HG03442 (cell line): Measurements from ENCODE around the gene SH2D3C.
"Not testable (repeated sequence)": the region's sequence is repeated elsewhere in the genome, so short reads cannot be mapped to it uniquely, and the experiment has no call there.

Experiments
- ATAC-seq: cut with Tn5 transposase; IDR thresholded peaks from one replicate; pipeline ENCODE4 v1.9.1; 2021; ENCODE audit warnings: mild to moderate bottlenecking, moderate library complexity; ENCODE audit not compliant: unreplicated experiment

Gene SH2D3C

DNA sequence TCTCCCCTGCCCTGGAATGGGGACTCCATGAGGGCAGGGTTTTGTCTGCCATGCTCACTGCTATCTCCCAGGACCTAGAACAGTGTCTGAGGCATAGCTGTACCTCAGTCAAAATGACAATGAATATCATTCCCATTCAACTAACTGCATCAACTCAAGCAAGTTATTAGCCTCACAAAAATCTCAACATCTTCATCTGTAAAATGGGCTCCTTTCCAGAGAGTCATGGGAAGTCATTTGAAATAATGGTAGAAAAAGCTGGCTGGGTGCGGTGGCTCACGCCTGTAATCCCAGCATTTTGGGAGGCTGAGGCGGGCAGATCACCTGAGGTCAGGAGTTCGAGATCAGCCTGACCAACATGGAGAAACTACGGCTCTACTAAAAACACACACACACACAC lies 9.4 kb downstream of the SH2D3C start:
- ATAC-seq = no peak

GRCh38 chr9:127768698-127769097 lies 9.8 kb downstream of the SH2D3C start:
- ATAC-seq = no peak

DNA sequence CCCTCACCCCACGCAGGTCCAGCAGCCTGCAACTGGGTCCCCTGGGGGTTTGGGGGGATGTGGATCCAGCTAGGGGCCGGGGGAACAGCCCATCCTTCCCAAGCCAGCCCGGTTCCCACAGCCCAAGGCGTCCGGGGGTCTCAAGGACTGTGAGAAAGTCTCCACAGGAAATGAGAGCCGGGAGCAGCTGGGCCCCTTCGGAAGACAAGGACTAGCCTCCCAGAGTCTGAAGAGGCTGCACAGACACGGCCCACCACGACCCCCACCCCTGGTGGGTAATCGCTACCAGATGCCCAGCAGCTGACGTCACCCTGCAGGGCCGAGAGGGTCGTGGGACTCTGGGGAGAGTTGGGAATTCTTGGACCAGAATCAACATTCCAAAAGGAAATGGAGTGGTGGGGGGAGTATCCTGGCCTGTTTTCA lies 10.5 kb downstream of the SH2D3C start:
- no peak for ATAC-seq

GRCh38 chr9:127767410-127767809 lies 11.1 kb downstream of the SH2D3C start:
- no peak for ATAC-seq

DNA sequence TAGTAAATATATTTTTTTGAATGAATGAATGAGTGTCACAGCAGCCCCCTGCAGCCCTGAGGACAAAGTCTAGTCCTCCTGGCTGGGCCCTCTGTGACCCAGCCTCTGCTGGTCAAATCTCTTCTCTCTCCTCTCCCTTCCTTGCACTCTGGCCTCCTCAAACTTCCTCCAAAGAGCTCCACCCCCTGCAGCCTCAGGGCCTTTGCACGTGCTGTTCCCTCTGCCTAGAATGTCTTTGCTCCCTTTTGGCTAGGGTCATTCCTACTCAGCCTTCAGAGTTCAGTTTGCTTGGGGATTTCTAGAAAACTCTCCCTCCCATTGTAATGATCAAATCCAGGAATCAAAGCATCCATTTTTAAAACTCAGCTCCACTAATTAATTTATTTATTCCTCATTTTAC lies 13.0 kb downstream of the SH2D3C start:
- no peak for ATAC-seq

GRCh38 chr9:127763918-127764384 lies 14.5 kb downstream of the SH2D3C start:
- ATAC-seq = no peak

DNA sequence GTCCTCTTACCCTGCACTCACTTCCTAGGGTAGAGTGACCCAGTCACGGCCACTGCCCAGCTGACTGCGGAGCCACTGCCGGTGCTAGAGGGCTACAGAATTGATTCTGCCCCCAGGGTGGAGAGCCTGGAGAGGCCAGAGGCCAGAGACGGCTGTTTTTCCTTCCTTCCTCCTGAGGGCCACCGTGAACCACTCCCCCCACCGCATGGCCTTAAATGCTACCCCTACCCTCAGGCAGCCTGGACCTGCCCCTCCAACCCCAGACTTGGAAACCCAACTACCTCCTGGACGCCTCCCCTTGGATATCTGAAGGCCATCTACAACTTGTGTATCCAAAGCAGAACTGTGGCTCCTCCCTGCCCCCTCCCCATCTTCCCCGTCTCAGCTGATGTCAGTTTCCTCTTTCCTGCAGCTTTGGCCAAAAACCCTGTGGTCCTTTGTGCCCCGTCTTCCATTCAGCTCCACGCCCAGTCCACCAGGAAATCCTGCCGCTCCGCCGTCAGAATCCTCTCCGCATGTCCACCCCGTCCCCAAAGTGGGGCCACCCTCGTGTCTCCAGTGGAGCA lies 16.3 kb downstream of the SH2D3C start:
- ATAC-seq = no peak

GRCh38 chr9:127761491-127761956 lies 16.9 kb downstream of the SH2D3C start:
- ATAC-seq = no peak

GRCh38 chr9:127761061-127761460 lies 17.4 kb downstream of the SH2D3C start:
- no peak for ATAC-seq

DNA sequence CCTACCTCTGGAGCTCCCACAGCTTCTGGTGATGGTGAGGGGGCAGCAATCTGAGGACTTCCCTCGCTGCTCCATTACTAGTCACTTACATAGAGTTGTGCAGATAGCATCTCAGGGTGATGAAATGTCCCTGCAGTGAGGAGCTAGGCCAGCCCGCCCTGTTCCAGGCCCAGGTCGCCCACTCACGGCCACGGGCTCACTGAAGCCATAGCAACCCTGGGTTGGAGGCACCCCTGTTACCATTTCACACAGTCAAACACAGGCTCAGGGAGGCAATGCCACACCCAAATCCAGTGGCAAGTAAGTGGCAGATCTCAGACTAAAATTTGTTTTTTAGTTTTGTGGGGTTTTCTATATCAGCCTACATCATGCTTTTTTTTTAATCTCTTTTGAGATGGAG lies 19.6 kb downstream of the SH2D3C start:
- ATAC-seq = no peak

DNA sequence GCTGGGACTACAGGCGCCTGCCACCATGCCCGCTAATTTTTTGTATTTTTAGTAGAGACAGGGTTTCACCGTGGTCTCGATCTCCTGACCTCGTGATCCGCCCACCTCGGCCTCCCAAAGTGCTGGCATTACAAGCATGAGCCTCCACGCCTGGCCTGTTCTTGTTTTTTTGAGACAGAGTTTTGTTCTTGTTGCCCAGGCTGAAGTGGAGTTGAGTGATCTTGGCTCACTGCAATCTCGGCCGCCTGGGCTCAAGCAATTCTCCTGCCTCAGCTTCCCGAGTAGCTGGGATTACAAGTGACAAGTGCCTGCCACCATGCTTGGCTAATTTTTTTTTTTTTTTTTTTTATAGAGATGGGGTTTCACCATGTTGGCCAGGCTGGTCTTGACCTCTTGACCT lies 21.7 kb downstream of the SH2D3C start:
- ATAC-seq = not testable (repeated sequence)

- ATAC-seq = no peak
Measured at GRCh38 chr9:127756233-127756632, 22.2 kb downstream of the SH2D3C start.

- no peak for ATAC-seq
Measured at GRCh38 chr9:127755061-127756060, 23.1 kb downstream of the SH2D3C start.

- ATAC-seq = no peak
Measured at GRCh38 chr9:127754099-127755060, 24.1 kb downstream of the SH2D3C start.

DNA sequence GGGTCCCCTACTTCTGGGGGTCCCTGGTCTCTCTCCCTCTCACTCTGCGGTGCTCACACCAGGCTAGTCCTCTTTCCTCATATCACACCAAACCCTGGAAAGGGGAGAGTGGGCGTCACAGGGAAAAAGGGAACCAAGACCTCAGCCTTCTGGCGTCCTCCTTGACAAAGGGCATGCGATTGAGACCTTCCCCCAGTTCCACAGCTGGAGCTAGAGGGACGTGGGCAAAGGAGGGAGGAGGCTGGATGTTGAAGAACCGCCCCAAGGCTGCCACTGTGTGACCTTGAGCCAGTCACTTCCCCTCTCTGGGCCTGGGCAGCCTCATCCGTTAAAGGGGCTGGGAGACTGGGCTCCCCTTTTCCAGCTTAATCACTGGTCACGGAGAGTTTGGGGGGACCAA lies 24.8 kb downstream of the SH2D3C start:
- ATAC-seq = no peak

GRCh38 chr9:127753148-127753547 lies 25.3 kb downstream of the SH2D3C start:
- no peak for ATAC-seq

GRCh38 chr9:127751269-127752054 lies 27.0 kb downstream of the SH2D3C start:
- no peak for ATAC-seq

DNA sequence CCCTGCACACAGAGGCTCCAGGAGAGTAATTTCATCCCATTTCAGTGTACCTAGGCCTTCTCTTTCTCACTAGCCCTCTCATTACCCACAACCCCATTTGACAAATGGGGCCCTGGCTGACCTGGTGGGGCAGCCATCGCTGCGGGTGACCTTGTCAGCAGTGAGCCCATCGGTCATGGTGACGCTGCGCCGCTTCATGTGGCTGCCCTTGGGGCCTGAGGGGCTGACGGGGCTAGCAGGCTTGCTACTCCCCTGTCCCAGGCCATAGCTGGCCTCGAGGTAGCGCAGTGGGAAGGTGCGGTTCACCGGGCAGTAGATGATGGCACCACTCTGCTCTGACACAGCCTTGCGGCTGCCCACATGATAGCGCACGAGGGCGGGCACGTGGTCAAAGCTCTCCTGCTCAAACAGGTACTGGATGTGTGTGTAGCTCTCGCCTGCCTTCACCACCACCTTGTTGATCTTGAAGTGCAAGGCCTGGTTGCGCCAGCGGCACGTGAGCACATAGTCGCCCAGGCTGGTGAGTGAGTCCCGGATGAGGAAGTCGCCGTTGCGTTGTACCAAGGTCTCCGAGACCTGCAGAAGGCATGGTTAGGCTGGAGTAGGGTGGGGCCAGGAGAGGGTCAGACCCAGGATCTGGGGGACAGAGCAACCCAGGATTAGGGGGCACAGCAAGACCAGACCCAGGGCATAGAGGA lies 29.2 kb downstream of the SH2D3C start:
- ATAC-seq = no peak

GRCh38 chr9:127746959-127747569 lies 31.4 kb downstream of the SH2D3C start:
- ATAC-seq = no peak
